AG09319 (cell line): Measurements from ENCODE around the gene LIMS1.

Source experiments
- DNase-seq: peaks from one replicate; pipeline ENCODE4 v3.0.0-alpha.2; 2010; ENCODE audit warnings: low read depth; ENCODE audit errors: extremely low read depth
- CTCF ChIP-seq: IDR thresholded peaks from 2 replicates; pipeline ENCODE4 v1.5.1; 2011; ENCODE audit warnings: low read depth, mild to moderate bottlenecking, inconsistent platforms, low read length, moderate library complexity

Gene LIMS1

DNA sequence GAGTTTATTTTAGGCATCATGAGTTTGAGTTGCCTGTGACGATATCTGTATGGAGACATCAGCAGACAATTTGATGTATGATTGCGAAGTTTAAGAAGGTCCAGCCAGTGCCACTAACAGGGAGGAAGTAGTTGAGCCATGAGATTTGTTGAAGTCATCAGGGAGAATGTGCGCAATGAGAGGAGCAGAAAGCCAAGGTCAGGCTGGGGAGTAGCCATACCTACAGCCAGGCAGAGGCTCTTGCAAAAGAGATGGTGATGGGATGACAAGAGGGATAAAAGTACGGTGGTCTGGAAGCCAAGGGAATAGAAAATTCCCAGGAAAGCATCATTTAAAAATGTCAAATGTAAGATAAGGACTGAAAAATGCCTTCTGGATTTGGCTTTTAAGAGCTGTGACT is 51.2 kb downstream of the LIMS1 start:
- TF ChIP-seq CTCF: no peak
- DNase-seq: no peak

GRCh38 chr2:108586116-108586515 is 51.8 kb downstream of the LIMS1 start:
- no peak for TF ChIP-seq CTCF
- no peak for DNase-seq

- no peak for TF ChIP-seq CTCF
- DNase-seq: no peak
These were observed 52.4 kb downstream of the LIMS1 start for GRCh38 chr2:108586631-108587030.

GRCh38 chr2:108587621-108588020 is 53.4 kb downstream of the LIMS1 start:
- no peak for TF ChIP-seq CTCF
- no peak for DNase-seq

DNA sequence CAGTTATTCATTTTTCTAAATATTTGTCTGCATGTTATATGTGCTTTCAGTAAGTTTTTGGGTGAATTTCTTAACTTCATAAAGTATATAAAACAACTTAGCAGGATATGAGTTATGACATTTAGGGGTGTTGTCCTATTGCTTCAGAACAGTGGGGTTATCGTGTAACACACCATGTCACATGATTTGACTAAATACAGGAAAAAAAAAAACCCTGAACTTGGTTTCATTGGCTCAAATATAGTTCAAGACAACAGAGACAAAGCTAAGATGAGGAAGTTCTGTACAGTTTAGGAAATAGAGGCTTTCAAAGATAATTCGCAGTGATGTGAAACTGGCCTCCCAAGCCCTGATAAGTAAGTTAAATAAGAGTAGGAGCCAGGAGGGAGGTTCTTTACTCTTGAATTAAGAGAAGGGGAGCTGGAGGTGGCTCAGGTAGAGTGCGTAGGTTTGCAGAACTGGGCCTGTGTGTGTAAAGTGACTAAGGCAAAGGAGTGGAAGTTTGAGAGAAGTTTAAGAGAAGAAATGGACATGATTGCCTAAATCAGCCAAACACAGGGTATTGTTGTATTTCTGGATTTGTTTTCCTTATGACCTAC is 53.9 kb downstream of the LIMS1 start:
- DNase-seq: no peak
- no peak for TF ChIP-seq CTCF

- DNase-seq: no peak
- no peak for TF ChIP-seq CTCF
These were observed 55.1 kb downstream of the LIMS1 start for GRCh38 chr2:108589372-108589771.

GRCh38 chr2:108589781-108590180 is 55.5 kb downstream of the LIMS1 start:
- no peak for DNase-seq
- TF ChIP-seq CTCF: no peak
